ENCODE measurements around the gene TSHZ2.

GRCh38 chr20:52971498-52972189 lies 514 bp upstream of the TSHZ2 start:
- TF ChIP-seq CTCF (conservative IDR thresholded peaks at IDR 0.05 in 1 of 2, IDR thresholded peaks at IDR 0.05 in 1 of 2; ENCODE audit: extremely low read depth in 1 of 2, insufficient read depth in 1 of 2, low read depth in 1 of 2, low read length in 2 of 2) (no peak), EZH2 (IDR thresholded peaks at IDR 0.05; ENCODE audit: borderline replicate concordance, low read length) (no peak)
